Gastroesophageal sphincter (tissue), 3 donors: ENCODE measurements around the gene CNTLN.

ENCODE experiments used
- CTCF ChIP-seq, 4 experiments: fragments of 200-600 bp in 2 of 4; fragments of 450-650 bp in 2 of 4; sonication (generic) in 1 of 4; IDR thresholded peaks; one replicate each; pipeline ENCODE4 v1.5.1; 2017 to 2019; ENCODE audit warnings: antibody characterized with exemption in 4 of 4, mild to moderate bottlenecking in 2 of 4, moderate library complexity in 2 of 4
- EP300 ChIP-seq: sonication (generic); formaldehyde crosslinking; IDR thresholded peaks from one replicate; pipeline ENCODE4 v1.6.1; 2017; ENCODE audit warnings: antibody characterized with exemption, mild to moderate bottlenecking

DNA sequence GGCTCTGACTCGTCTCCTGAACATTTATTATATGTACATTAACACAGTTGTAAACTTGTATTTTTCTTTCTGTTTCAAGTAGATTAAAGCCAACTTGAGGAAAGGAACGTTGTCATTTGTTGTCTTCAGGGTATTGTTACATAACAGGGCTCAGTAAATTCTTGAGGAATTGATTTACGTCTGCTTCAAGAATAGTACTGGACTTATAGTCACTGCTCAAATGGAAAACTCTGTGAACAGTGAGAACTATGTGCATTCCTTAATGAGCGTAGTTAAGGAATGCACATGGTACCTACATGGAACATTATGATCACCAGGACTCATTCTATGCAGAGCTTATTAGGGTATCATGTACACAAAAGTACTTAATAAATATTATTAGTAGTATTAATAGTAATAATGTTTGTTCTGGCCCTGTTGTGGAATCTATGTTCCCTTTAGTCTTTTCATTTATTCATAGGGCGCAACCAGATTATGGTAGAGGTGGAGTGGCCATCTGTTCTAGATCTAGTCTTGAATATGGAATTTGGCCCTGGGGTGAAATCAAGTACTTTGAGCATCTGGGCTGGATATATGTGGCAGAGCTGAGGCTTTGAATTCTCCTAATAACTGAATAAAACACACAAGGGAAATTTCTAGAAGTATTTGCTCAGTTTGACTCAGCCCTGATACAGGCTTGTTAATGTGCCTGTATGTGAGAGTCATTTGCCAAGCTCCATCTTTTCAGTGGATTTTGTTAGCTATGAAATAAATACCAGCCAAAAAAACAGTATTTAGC is 335.4 kb downstream of the CNTLN start:
- TF ChIP-seq CTCF (IDR thresholded peaks at IDR 0.05) = no peak
- no peak for TF ChIP-seq EP300
